RPMI7951 (cell line): ENCODE data around the gene CLDN12. TPM values are rescaled to one million over a fixed set of nuclear protein-coding genes. Genes with fewer than 3 reads are reported as not detected.

Experiments
- DNase-seq: peaks from one replicate; pipeline ENCODE4 v3.0.0-alpha.2; 2012; ENCODE audit warnings: low read depth
- total RNA-seq: library from RNA; depleted of rRNA; stranded (reverse); fragments of >200 nt; shearing (Covaris generic); gene quantifications from 2 replicates; pipeline ENCODE4 v1.2.3, GENCODE V29; 2014; rRNA removed

Gene CLDN12
- total RNA-seq, result 36.2 and 48.9 TPM in 2 replicates

DNA sequence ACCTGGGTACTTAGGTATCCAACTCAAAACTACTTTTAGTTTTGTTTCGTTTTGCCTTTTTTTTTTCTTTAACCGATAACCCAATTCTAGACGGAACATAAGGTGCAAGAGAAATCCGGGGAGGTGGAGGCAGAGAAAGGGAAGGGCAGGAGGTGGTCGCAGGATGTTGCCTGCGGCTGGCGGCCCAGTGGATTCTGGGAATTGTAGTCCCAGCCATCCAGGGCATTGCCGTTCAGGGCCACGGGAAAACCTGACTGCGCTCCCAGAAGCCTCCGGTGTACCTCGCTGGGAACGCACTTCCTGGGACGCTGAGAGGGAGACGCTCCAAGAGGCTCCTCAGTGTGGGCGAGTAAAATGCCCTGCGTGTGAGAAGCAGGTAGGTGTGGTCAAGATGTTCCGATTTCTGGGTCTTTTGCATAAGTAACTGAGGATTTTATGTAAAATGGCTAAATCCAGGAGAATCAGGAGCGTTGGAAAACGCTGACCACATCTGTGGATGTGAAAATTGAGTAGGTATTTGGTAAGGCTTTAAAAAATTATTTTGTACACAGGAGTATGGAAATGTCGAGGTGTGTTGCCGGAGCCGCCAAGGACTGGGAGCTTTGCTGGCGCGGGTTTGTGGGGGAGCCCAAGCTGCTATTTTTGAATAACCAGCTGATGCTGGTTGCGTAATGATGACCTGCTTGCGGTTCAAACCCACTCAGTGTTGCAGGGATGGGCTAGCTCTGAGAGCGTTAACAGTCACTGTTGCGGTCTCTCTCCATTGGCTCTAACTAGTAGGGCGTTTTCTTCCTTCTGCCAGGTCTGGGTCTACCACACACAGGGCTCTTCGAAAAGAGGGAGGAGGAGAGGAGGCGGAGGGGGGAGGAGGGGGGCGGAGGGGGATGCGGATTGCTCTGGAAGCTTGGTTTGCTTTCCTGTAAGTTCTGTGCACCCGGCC is at the start of gene CLDN12:
Gene CLDN12, plus strand, starts transcription at position 288 of the 940 bp plus-strand sequence. CDS start 9,216 bp downstream, outside the sequence.
- DNase-seq, result peak; percentile 95

DNA sequence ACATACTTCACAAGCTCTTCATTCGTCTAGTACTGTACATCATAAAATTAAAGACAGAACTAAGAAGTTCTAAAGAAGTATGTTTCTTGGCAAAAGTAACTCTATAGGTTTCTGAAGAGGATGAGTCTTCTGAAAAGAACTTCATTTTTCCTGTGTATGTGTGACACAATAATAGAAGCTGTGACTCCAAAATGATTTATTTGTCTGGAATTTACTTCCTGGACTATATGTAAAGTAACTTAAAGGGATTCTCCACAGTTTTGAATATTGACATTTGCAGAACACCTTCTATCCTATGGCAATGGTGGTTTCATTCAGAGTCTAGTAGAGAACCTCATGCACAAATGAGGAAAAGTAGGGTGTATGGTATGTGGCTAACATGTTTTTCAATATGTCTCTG is 19.8 kb upstream of the CLDN12 start:
- peak; percentile 39 for DNase-seq

- peak; percentile 24 for DNase-seq
These were observed 19.4 kb upstream of the CLDN12 start for GRCh38 chr7:90383861-90384260.

DNA sequence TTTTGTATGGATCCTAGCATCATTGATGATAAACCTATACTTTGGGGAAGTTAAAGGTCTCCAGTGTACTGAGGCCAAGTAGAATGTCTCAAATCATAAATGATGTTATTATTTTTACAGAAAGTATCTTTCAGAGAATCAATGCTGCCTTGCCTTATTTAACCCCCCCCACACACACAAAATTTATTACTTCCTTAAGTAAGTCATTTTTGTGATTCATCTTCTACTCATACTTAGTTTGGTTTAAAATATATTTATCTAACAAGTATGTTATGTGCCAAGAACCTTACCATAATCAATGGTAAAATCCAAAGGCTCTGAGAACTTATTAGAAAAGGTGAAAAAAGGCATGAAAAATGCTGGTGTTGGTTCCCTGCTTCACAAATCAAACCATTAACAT is 18.8 kb upstream of the CLDN12 start:
- DNase-seq, result no peak

DNA sequence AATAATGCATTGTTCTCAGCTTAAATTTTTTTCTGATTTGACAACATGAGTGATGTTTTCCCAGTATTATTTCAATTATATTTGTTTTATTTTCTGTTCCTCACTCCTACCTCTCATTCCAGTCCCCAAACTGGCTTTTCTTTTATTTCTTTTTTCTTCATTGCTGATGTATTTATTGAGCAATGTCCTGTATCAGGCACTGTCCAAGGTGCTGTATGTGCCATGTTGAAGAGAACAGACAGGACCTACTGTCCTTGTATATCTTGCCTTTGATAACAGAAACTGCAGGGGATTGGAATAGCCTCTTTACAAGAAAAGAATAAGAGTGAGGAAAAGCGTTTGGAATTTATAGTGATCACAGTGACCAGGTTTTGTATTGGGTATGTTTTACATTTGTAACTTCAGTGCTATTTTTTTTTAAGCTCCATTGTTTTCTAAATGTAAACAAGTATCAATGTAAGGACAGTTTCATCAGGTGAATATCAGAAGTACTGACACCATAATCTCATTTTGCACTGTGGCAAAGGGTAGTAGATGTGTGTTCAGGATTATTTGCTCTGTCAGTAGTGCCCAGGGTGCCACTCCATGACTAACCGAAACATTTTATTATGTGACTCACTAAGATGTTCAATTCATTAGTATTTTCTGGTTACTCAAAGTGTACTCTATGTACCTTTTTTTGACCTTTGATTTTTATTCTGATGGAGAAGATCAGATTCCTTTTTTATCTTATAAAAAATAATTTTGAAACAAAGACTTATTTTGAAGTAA is 15.6 kb upstream of the CLDN12 start:
- peak; percentile 5 for DNase-seq

GRCh38 chr7:90390926-90391325 is 12.3 kb upstream of the CLDN12 start:
- DNase-seq, result no peak

DNA sequence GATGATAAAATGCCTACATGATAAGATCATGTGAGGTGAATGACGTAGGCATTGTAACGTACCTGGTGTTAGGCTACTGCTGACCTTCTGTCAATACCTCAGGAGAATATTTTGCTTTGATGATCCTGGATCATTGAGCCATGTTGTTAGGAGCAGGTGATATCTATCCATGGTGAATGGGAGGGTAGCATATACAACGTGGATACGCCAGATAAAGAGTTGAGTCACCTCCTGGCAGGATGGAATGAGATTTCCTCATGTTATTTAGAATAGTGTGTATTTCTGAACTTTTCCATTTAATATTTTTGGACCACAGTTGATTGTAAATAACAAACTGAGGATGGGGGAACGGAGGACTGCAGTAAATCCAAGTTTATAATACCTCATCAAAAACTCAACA is 11.8 kb upstream of the CLDN12 start:
- no peak for DNase-seq

DNA sequence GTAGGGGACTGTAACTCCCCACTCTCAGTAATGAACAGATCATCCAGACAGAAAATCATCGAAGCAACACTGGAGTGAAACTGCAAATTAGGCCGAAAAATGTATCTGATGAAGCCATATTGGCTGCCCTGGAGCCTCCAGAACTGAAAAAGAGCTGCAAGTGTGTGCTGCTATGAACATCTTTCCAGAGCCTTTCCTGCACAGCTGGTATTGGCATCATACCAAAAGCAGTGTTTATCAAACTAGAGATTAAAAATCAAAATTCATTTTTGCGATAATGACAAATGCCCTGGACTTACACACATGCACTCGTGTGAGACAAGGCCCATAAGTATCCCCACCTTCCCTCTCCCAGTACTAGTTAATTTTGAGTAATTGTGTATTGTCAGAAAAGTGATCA is 6.8 kb upstream of the CLDN12 start:
- DNase-seq, result no peak

GRCh38 chr7:90401989-90402388 is 1.3 kb upstream of the CLDN12 start:
- DNase-seq, result peak; percentile 32

- no peak for DNase-seq
These were observed 482 bp upstream of the CLDN12 start for GRCh38 chr7:90402785-90403173.

DNA sequence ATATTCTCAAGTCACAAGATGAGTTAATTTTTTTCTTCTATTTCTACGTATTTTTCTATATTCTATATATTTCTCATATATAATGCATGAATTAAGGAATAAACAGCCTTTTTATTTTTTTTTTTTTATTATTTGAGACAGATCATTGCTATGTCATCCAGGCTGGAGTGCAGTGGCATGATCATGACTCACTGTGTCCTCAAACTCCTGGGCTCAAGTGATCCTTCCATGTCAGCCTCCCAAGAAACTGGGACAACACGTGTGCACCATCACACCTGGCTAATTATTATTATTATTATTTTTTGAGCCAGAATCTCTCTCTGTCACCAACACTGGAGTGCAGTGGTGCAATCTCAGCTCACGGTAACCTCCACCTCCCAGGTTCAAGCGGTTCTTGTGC is 1.5 kb downstream of the CLDN12 start:
- peak; percentile 11 for DNase-seq

- peak; percentile 15 for DNase-seq
These were observed 4.2 kb downstream of the CLDN12 start for GRCh38 chr7:90407484-90407821.

DNA sequence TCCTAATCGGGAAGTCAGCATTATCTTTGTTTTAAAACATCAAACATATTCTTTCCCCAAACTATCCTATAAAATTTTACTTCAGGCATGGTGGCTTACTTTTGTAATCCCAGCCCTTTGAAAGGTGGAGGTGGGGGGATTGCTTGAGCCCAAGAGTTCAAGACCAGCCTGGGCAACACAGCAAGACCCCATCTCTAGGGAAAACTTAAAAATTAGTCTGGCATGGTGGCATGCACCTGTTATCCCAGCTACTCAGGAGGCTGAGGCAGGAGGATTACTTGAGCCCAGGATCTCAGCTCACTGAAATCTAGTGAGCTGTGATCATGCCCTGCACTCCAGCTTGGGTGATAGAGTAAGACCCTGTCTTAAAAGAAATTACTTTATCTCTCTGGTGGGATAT is 4.9 kb downstream of the CLDN12 start:
- DNase-seq, result no peak

- no peak for DNase-seq
These were observed 6.4 kb downstream of the CLDN12 start for GRCh38 chr7:90409667-90410066.

- DNase-seq, result peak; percentile 16
These were observed 8.2 kb downstream of the CLDN12 start for GRCh38 chr7:90411510-90411909.

GRCh38 chr7:90412458-90413184 is 9.4 kb downstream of the CLDN12 start:
- DNase-seq, result peak; percentile 10

DNA sequence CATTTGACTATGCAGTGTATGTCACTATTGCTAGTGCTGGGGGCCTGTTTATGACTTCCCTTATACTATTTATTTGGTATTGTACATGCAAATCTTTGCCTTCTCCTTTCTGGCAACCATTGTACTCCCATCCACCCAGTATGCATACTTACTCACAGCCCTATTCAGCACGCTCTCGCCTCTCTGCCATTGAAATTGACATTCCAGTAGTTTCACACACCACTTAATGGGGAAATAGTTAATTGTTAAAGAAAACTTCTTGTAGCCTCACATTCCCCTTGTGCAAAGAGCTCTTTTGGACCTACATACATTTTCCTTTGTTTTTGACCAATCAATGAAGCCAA is 9.9 kb downstream of the CLDN12 start:
- no peak for DNase-seq

DNA sequence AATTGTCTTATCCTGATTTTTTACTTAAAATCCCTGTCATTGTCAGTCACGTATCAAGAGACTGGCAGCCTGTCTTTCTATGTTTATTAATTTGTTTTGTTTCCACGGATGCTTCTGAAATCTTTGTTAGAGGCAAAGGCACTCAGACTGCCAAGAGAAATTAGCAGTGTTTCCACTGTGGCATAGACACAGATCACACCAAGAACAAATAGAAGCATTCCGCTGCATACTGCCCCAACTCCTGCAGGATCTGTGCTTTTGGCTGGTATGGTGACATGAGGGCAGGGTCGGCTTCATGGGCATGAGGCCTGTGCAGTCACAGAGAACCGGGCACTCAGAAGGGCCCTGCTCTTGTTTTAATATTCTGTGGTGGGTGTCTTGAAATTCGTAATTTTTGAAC is 18.4 kb downstream of the CLDN12 start:
- no peak for DNase-seq

DNA sequence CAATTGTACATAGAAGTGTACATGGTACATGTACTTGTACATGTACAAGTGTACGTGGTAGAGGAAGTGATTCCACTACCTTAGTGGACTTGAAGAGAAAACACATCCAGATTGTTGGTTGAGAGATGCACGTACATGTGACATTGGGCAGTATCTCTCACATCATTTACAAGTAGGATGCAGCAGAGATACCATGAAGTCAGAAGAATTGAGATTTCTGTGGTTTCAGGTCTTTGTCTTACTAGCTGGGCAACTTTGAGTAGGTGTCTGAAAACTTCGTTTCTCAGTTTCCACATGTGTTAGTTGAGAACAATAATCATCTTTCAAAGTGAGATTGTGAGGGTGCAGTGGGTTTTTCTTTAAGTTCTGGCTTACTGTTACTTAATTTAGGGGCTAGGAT is 21.5 kb downstream of the CLDN12 start:
- DNase-seq, result no peak

- DNase-seq, result no peak
These were observed 22.1 kb downstream of the CLDN12 start for GRCh38 chr7:90425376-90425775.

DNA sequence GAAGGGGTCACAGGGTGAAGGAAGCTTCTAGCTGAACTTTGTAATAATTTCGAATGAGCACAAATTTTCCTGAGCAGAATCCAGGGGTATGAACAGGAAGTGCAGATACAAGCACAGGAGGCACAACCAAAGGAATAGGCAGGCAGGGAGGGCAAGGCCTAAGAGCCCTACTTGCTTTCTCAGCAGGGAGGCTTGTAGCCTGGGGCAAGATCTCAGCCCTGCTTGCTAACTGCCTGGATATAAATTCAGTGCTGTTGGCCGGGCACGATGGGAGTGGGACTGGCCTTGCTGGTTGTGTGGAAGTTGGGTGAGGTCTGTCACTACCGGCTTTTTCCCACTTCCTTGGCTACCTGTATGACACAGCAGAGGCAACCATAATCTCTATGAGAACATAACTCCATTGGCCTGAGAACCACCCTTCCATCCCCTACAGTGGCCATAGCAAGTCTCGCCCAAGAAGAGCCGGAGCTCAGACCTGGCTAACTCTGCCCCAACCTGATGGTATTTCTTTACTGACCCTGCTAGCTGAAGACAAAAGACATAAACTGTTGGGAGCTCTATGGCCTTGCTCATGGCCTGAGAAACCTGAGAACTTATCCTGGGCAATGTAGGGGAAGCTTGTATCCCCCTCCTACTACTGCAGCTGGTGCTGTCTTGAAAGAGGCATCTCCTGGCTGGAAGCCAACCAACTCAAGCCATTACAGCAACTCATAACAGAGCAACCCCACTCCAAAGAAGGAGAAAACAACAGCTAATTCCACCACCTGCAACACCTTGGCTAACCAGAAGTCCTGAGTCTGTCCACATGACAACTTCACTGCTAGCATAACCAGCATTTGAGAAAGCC is 27.6 kb downstream of the CLDN12 start:
- peak; percentile 3 for DNase-seq
